Ovary (tissue), 9 donors: ENCODE measurements around the gene SLC44A1. TPM values are rescaled to one million over a fixed set of nuclear protein-coding genes. Genes with fewer than 3 reads are reported as not detected.

Experiments used
- DNase-seq, 5 donors: peaks; one replicate each; pipeline ENCODE4 v3.0.0-alpha.2; 2019 to 2020
- H3K27ac ChIP-seq, 2 donors: fragments of 200-600 bp; one replicate each; pipeline versions ENCODE4 v1.5.1 to v1.8.0; 2019 to 2022
- H3K27me3 ChIP-seq: fragments of 200-600 bp; one replicate; pipeline ENCODE4 v1.8.0; 2022
- H3K36me3 ChIP-seq: fragments of 200-600 bp; sonication (generic); one replicate; pipeline ENCODE4 v1.5.1; 2019
- H3K4me1 ChIP-seq: one replicate; pipeline ENCODE4 v1.8.1; 2013; ENCODE audit warnings: mild to moderate bottlenecking, moderate library complexity; ENCODE audit not compliant: insufficient read depth
- H3K4me3 ChIP-seq: fragments of 200-600 bp; sonication (generic); one replicate; pipeline ENCODE4 v1.5.1; 2017
- H3K9me3 ChIP-seq, 2 donors: fragments of 200-600 bp in 1 of 2; sonication (generic) in 1 of 2; one replicate each; pipeline versions ENCODE4 v1.5.1 to v1.8.1; 2013 to 2019; ENCODE audit warnings: mild to moderate bottlenecking in 1 of 2, moderate library complexity in 1 of 2
- CTCF ChIP-seq, 3 donors: fragments of 450-650 bp in 2 of 3; fragments of 200-600 bp in 1 of 3; IDR thresholded peaks; one replicate each; pipeline versions ENCODE4 v1.5.1 to v1.8.0; 2016 to 2022; ENCODE audit warnings: antibody characterized with exemption in 3 of 3, mild to moderate bottlenecking in 1 of 3
- EP300 ChIP-seq: sonication (generic); formaldehyde crosslinking; IDR thresholded peaks from one replicate; pipeline ENCODE4 v1.6.1; 2017; ENCODE audit warnings: antibody characterized with exemption
- POLR2A ChIP-seq: fragments of 450-650 bp; IDR thresholded peaks from one replicate; pipeline ENCODE4 v1.6.1; 2017; ENCODE audit warnings: antibody characterized with exemption, mild to moderate bottlenecking, moderate library complexity
- WGBS, 3 donors: extraction: QIAGEN DNeasy Blood & Tissue Kit in 1 of 3; methylation state at CpG; one replicate each; pipeline versions ENCODE4 v1.1.5 to v1.1.7; 2013 to 2017; 5-methylcytosine and 5-hydroxymethylcytosine counted together
- intact Hi-C, 4 donors: fragments of 100-400 bp; cut with DNase I; formaldehyde crosslinking; loops; one replicate each; pipeline versions ENCODE4 v1.11.0 to v1.15.1; 2022 to 2023
- polyA plus RNA-seq, 2 donors: library from polyadenylated mRNA; stranded (reverse); fragments of 200-250 nt in 1 of 2; fragments of 350-450 nt in 1 of 2; fragmentation: Illumina TruSeq in 1 of 2; extraction: RNeasy Lipid Tissue Mini Kit (QIAGEN cat#74804) in 1 of 2; gene quantifications; one replicate each; pipeline ENCODE4 v1.2.3, GENCODE V29; 2013 to 2014
- total RNA-seq, 7 donors: library from RNA; depleted of rRNA in 2 of 7; stranded (reverse); fragments of >200 nt in 2 of 7; fragmentation: NEBNext Ultra II Directional in 3 of 7; extraction: Animal tissue kit (Norgen Biotek cat#: 25700) in 3 of 7; gene quantifications; one replicate each; pipeline versions ENCODE4 v1.1.0 to v1.2.4, GENCODE V29; 2016 to 2023
- donor health status: DM: no; HTN: no; CAD: no; lungs with moderate emphysema.
- donor health status: DM: no; HTN: no; CAD: no.
- donor health status: Bipolar disorder and iron deficiency.
- donor health status: DM: yes; HTN: yes; CAD: no.
- donor health status: DM: no; HTN: no; CAD: no.
- donor health status: DM: yes; HTN: yes; CAD: no.

The SLC44A1 gene
- total and polyA plus RNA-seq, 9 donors: 8.8 to 34.7 (median 28.5) TPM

- Histone ChIP-seq H3K27ac (no peak overlapping the region), H3K4me3 (no peak overlapping the region), H3K4me1 (no peaks in the 10 kb centered on the region), H3K9me3 (no peaks in the 10 kb centered on the region), H3K36me3 (no peaks in the 10 kb centered on the region), H3K27me3 (no peaks in the 10 kb centered on the region)
- no peak for TF ChIP-seq POLR2A
- TF ChIP-seq CTCF (IDR thresholded peaks at IDR 0.05): no peak
- TF ChIP-seq EP300: no peak
- no peak for DNase-seq
- intact Hi-C loops: no loop called here
Observed at GRCh38 chr9:105313238-105313637, 68.8 kb downstream of the SLC44A1 start.

GRCh38 chr9:105316703-105317102, 72.3 kb downstream of the SLC44A1 start:
- DNase-seq: no peak
- intact Hi-C loops: no loop called here
- TF ChIP-seq POLR2A: no peak
- TF ChIP-seq CTCF (IDR thresholded peaks at IDR 0.05): no peak
- TF ChIP-seq EP300: no peak
- no peaks in the 10 kb centered on the region for H3K36me3 ChIP-seq
- no peaks in the 10 kb centered on the region for H3K27me3 ChIP-seq
- no peak overlapping the region for H3K27ac ChIP-seq
- 97 to 99% (median 99%) methylated on average over 2 of the region's 2 CpGs for WGBS, 3 donors
- H3K4me1 ChIP-seq: no peaks in the 10 kb centered on the region
- H3K4me3 ChIP-seq: no peak overlapping the region
- H3K9me3 ChIP-seq: no peaks in the 10 kb centered on the region

GRCh38 chr9:105318729-105319191, 74.3 kb downstream of the SLC44A1 start:
- no peak for TF ChIP-seq POLR2A
- TF ChIP-seq CTCF (IDR thresholded peaks at IDR 0.05): no peak
- no peak for TF ChIP-seq EP300
- 97 to 98% (median 98%) methylated on average over 4 of the region's 4 CpGs for WGBS, 3 donors
- H3K4me3 ChIP-seq: no peak overlapping the region
- DNase-seq: no peak
- no peaks in the 10 kb centered on the region for H3K4me1 ChIP-seq
- no peak overlapping the region for H3K27ac ChIP-seq
- H3K36me3 ChIP-seq: no peaks in the 10 kb centered on the region
- no peaks in the 10 kb centered on the region for H3K27me3 ChIP-seq
- intact Hi-C loops: no loop called here
- H3K9me3 ChIP-seq: no peaks in the 10 kb centered on the region

- intact Hi-C loops: no loop called here
- WGBS, 3 donors: 94 to 97% (median 94%) methylated on average over 5 of the region's 5 CpGs
- no peak overlapping the region for H3K27ac ChIP-seq
- H3K36me3 ChIP-seq: no peaks in the 10 kb centered on the region
- DNase-seq: no peak
- no peaks in the 10 kb centered on the region for H3K27me3 ChIP-seq
- no peaks in the 10 kb centered on the region for H3K9me3 ChIP-seq
- no peak overlapping the region for H3K4me3 ChIP-seq
- no peaks in the 10 kb centered on the region for H3K4me1 ChIP-seq
- TF ChIP-seq CTCF (IDR thresholded peaks at IDR 0.05): no peak
- no peak for TF ChIP-seq POLR2A
- TF ChIP-seq EP300: no peak
Observed at GRCh38 chr9:105319202-105319813, 74.9 kb downstream of the SLC44A1 start.
